Natural killer cell (primary cell): ENCODE results near the gene ST3GAL4. TPM values are rescaled to one million over a fixed set of nuclear protein-coding genes. Genes with fewer than 3 reads are reported as not detected.

Source experiments
- ATAC-seq, 3 donors: fragments of 150-1000 bp in 2 of 3; fragments of 200-7000 bp in 1 of 3; cut with Tn5 transposase; 1 replicate in 1 of 3; 2 replicates in 2 of 3; pipeline ENCODE4 v1.10.0; 2021; ENCODE audit warnings: mild to moderate bottlenecking in 2 of 3, moderate library complexity in 2 of 3
- DNase-seq, 2 donors: peaks; one replicate each; pipeline versions ENCODE4 v3.0.0 to v3.0.0-alpha.2; 2013 to 2021; ENCODE audit warnings: mixed read lengths in 1 of 2
- H3K27ac ChIP-seq: one replicate; pipeline ENCODE4 v1.5.1; 2013; ENCODE audit warnings: mild to moderate bottlenecking, low read length
- H3K27me3 ChIP-seq: one replicate; pipeline ENCODE4 v1.6.1; 2013; ENCODE audit warnings: low read length; ENCODE audit not compliant: control insufficient read depth, insufficient read depth
- H3K36me3 ChIP-seq: one replicate; pipeline ENCODE4 v1.6.1; 2013; ENCODE audit warnings: low read length; ENCODE audit not compliant: control insufficient read depth, insufficient read depth
- H3K4me1 ChIP-seq: one replicate; pipeline ENCODE4 v1.6.1; 2013; ENCODE audit warnings: low read length; ENCODE audit not compliant: control insufficient read depth, insufficient read depth
- H3K4me3 ChIP-seq: one replicate; pipeline ENCODE4 v1.5.1; 2013; ENCODE audit warnings: low read length
- H3K9me3 ChIP-seq: one replicate; pipeline ENCODE4 v1.6.1; 2013; ENCODE audit warnings: low read length; ENCODE audit not compliant: control insufficient read depth, insufficient read depth
- H3K27ac Mint-ChIP-seq, 2 donors: one replicate each; pipeline ENCODE4 v1.8.0; 2022; ENCODE audit warnings: mild to moderate bottlenecking in 2 of 2, mixed read lengths in 2 of 2, moderate library complexity in 1 of 2
- H3K27me3 Mint-ChIP-seq, 2 donors: one replicate each; pipeline ENCODE4 v1.8.0; 2022; ENCODE audit warnings: low read depth in 2 of 2, mixed read lengths in 2 of 2
- H3K36me3 Mint-ChIP-seq: one replicate; pipeline ENCODE4 v1.8.0; 2022; ENCODE audit warnings: mixed read lengths
- H3K4me1 Mint-ChIP-seq, 2 donors: one replicate each; pipeline ENCODE4 v1.8.0; 2022; ENCODE audit warnings: mixed read lengths in 2 of 2
- H3K4me3 Mint-ChIP-seq: one replicate; pipeline ENCODE4 v1.8.0; 2022; ENCODE audit warnings: mild to moderate bottlenecking, moderate library complexity, mixed read lengths
- H3K9me3 Mint-ChIP-seq, 2 donors: one replicate each; pipeline ENCODE4 v1.8.0; 2022; ENCODE audit warnings: mixed read lengths in 2 of 2
- WGBS: methylation state at CpG from one replicate; pipeline ENCODE4 v1.1.7; 2013; ENCODE audit warnings: missing lambda C conversion rate; ENCODE audit not compliant: insufficient coverage; 5-methylcytosine and 5-hydroxymethylcytosine counted together
- intact Hi-C: fragments of 100-400 bp; cut with micrococcal nuclease; formaldehyde crosslinking; loops from one replicate; pipeline ENCODE4 v1.14.2; 2022
- total RNA-seq, 4 donors: library from RNA; stranded (reverse); fragments of 120-200 nt in 1 of 4; gene quantifications; one replicate each; pipeline versions ENCODE4 v1.2.3 to v1.2.4, GENCODE V29; 2013 to 2022
- TF ChIP-seq, protein P1 (sequence below): fragments of 200-600 bp; IDR thresholded peaks from one replicate; pipeline ENCODE4 v1.8.0; 2022; ENCODE audit warnings: antibody characterized with exemption

Gene ST3GAL4
- total RNA-seq, 3 donors from 2014 or later (not counting 1 experiment from before 2014, with no cell fraction given) = 43.3 to 57.6 (median 47.3) TPM

DNA sequence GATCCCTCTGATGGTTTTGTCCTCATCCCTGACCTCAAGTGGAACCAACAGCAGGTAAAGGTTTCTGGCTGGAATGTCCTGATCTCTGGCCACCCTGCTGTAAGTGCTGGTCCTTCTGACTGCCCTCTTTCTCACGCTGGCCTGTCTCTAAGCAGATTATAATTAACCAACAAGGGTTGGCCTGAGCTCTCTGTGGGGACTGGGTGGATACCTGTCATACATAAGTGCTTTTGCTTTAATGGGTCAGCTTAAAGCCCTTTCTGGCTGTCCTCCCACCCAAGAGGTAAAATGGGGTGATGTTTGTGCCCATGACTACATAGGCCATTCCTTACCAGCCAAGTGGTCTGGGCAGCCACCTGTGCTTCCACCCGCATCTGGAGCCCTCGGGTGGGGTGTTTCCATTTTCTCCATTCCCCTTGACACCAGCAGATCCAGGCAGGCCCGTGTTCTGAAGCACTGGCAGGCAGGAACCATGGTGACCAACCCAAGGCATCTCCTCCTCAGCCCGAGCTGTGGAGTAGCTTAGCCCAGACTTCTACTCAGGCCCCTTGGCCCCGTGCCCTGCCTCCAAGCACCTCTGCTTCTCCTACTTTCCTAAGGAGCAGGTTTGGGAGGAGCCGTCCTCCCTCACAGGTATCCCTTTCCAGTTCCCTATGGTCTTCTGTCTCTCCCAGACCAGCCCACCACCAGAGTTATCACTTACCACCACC is 17.0 kb upstream of the ST3GAL4 start:
- Mint-ChIP-seq H3K4me3 (no peak overlapping the region), H3K36me3 (no peaks in the 10 kb centered on the region), H3K27me3 (no peaks in the 10 kb centered on the region), H3K4me1 (peaks cover 44 to 58% of the 10 kb centered on the region in 2 donors), H3K27ac (peak overlapping the region; percentile 88 to 97), H3K9me3 (no peaks in the 10 kb centered on the region)
- ATAC-seq = no peak
- Histone ChIP-seq H3K4me3 (no peak overlapping the region), H3K27ac (no peak overlapping the region), H3K9me3 (no peaks in the 10 kb centered on the region), H3K36me3 (peaks cover 31% of the 10 kb centered on the region), H3K27me3 (no peaks in the 10 kb centered on the region), H3K4me1 (peaks cover 37% of the 10 kb centered on the region)
- 98% methylated on average over 7 of the region's 7 CpGs for WGBS
- no peak for DNase-seq
- TF ChIP-seq, protein P1, sequence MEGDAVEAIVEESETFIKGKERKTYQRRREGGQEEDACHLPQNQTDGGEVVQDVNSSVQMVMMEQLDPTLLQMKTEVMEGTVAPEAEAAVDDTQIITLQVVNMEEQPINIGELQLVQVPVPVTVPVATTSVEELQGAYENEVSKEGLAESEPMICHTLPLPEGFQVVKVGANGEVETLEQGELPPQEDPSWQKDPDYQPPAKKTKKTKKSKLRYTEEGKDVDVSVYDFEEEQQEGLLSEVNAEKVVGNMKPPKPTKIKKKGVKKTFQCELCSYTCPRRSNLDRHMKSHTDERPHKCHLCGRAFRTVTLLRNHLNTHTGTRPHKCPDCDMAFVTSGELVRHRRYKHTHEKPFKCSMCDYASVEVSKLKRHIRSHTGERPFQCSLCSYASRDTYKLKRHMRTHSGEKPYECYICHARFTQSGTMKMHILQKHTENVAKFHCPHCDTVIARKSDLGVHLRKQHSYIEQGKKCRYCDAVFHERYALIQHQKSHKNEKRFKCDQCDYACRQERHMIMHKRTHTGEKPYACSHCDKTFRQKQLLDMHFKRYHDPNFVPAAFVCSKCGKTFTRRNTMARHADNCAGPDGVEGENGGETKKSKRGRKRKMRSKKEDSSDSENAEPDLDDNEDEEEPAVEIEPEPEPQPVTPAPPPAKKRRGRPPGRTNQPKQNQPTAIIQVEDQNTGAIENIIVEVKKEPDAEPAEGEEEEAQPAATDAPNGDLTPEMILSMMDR = no peak
- intact Hi-C loops = no loop called here

DNA sequence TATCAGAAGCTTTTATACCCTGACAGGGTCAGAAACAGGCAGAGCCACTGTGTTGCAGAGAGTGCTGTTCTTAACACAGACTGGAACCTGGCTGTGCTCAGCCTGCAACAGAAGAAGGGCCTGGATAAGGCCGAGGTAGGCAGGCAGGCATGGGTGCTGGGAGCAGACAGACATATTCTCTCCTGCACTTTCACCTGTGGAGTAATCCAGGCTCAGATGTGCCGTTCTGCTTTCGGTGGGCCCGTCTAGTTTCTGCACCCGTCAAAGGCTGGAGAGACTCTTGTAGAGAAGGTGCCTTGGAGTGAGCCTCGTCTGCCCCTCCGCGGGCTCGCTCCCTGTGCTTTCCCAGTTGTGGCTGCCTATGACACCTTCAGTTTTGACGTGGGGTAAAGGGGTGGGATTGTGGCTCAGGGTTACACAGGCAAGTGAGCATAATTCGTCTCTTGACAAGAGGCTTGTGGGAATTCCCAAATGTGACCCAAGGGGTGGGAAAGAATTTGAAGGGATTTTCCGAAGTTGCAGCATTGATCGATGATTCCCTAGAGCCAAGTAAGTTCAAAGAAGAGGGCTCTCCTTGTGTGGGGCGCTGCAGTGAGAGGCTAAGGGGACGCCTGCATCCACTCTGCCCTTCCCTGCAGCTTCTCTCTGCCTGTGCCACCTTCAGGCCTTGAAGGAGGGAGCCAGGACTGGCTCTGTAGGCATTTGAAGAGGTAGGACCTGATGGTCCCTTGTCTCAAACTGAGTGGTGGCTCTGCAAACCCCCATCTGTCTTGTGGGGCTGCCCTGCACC is 16.2 kb upstream of the ST3GAL4 start:
- H3K36me3 ChIP-seq = peaks cover 36% of the 10 kb centered on the region

DNA sequence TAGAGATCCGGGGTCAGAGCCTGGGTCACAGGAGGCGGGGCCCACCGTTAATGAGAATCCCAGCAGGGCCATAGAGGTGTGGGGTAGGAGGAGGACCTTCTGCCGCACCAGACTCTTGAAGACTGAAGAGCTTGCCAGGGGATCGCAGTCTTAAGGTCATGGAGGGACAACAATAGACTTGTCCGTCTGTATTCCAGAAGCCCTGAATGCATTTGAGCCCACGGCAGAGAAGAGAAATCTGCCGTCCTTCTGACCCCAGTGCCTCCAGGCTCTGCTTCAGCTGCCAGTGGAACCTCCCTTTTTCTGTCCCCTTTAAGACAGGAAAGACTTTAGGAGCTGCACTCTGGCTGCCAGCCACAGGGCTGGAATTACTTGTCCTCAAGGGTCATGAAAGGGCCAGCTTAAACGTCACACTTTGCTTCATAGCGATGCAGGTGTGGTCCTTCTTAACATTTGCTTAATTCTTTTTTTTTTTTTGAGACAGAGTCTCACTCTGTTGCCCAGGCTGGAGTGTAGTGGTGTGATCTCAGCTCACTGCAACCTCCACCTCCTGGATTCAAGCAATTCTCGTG is 15.5 kb upstream of the ST3GAL4 start:
- no peaks in the 10 kb centered on the region for H3K27me3 Mint-ChIP-seq
- Histone ChIP-seq H3K27ac (no peak overlapping the region), H3K4me1 (peaks cover 24% of the 10 kb centered on the region), H3K4me3 (no peak overlapping the region), H3K9me3 (no peaks in the 10 kb centered on the region), H3K27me3 (no peaks in the 10 kb centered on the region), H3K36me3 (peaks cover 37% of the 10 kb centered on the region)
- no peaks in the 10 kb centered on the region for H3K36me3 Mint-ChIP-seq
- no peak for ATAC-seq
- peak overlapping the region; percentile 88 to 97 for H3K27ac Mint-ChIP-seq
- WGBS = 94% methylated on average over 11 of the region's 11 CpGs
- peaks cover 32 to 57% of the 10 kb centered on the region in 2 donors for H3K4me1 Mint-ChIP-seq
- TF ChIP-seq, protein P1 = no peak
- DNase-seq = no peak
- no peak overlapping the region for H3K4me3 Mint-ChIP-seq
- no peaks in the 10 kb centered on the region for H3K9me3 Mint-ChIP-seq
- intact Hi-C loops = no loop called here

More for the DNA sequence above, 16.2 kb upstream of the ST3GAL4 start:
- Mint-ChIP-seq H3K27me3 (no peaks in the 10 kb centered on the region), H3K4me3 (no peak overlapping the region), H3K4me1 (peaks cover 37 to 56% of the 10 kb centered on the region in 2 donors), H3K36me3 (no peaks in the 10 kb centered on the region), H3K27ac (peak overlapping the region; percentile 88 to 97), H3K9me3 (no peaks in the 10 kb centered on the region)
- TF ChIP-seq, protein P1 = no peak
- WGBS = 95% methylated on average over 15 of the region's 15 CpGs
- DNase-seq (no peak), ATAC-seq (no peak)
- intact Hi-C loops = no loop called here
- Histone ChIP-seq H3K4me1 (peaks cover 31% of the 10 kb centered on the region), H3K4me3 (no peak overlapping the region), H3K27ac (no peak overlapping the region), H3K27me3 (no peaks in the 10 kb centered on the region), H3K9me3 (no peaks in the 10 kb centered on the region)
